GM19025 (cell line): ENCODE measurements around the gene NTM.
"Not testable (repeated sequence)": the region's sequence is repeated elsewhere in the genome, so short reads cannot be mapped to it uniquely, and the experiment has no call there.

Source experiments
- ATAC-seq: cut with Tn5 transposase; IDR thresholded peaks from one replicate; pipeline ENCODE4 v1.9.1; 2021; ENCODE audit warnings: mild to moderate bottlenecking, low read depth, moderate library complexity; ENCODE audit not compliant: unreplicated experiment

Gene NTM

DNA sequence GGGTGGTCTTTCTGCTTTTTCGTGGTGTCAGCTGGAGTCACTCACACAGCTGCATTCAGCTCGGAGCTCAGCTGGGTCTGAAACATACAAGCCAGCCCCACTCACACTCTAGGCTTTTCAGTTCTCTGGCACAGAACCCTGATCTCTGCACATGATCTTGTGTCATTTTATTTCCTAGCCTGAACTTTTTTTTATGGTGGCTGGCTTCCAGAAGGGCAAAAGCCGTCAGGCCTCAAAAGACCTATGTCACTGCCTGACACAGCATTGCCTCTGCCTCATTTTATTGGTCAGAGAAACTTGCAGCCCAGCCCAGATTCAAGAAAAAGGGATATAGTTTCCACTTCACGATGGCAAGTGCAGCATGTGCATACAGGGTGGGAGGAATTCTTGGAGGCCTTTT lies 117.8 kb downstream of the NTM start:
- no peak for ATAC-seq

DNA sequence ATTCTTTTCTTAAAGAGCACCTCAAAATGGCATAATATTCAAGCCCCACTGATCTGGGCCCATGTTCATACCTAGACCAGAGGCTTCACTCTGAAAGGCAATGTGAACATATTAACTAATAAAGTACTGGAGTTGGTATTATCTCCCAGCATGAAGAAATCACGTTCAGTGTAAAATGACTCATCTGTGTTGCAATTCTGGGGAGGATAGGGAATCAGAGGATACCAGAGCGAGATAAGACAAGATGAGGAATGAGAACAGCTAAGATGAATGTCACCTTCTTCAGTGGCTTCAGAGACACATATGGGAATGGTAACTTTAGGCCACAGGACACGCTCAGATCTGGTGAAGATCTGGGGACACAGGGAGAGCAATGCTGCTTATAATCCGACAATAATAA lies 121.1 kb downstream of the NTM start:
- ATAC-seq = no peak

DNA sequence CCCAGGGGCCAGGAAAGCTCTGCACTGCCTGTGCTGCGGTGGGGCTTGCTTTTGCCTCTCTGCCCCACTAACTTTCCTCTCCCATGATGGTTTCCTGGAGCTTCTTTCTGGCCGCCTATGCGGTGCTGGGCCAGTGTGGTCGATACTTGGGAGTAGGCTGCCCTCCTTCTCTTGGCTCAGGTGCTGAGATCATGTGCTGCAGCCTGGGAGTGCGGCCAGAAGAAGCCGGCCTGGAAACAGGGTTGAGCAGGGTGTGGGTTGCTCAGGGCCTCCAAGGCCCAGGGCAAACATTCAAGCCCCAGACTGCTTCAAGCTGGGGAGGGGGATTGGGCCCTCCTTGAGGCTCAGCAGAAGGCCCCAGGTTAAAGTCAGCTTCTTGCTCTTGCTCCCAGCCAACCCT lies 125.0 kb downstream of the NTM start:
- no peak for ATAC-seq

DNA sequence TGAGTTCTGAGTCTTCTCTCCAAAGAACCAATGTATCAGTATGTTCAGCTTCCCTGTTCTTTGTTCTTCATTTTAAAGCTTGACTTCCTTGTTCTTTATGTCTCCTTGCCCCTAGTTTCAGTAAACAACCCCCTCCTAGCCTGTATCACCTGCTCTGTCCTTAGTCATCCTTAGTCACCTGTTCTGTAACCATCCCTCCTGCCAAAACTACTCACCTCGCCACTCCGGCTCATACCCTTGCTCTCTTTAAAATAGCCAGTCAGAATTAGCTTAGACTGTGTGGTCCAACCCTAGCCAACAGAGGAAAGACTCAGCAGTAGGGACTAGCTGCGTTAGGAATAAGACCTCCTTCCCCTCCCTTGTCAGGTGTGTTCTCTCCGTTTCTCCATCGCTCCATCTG lies 127.3 kb downstream of the NTM start:
- ATAC-seq = not testable (repeated sequence)

DNA sequence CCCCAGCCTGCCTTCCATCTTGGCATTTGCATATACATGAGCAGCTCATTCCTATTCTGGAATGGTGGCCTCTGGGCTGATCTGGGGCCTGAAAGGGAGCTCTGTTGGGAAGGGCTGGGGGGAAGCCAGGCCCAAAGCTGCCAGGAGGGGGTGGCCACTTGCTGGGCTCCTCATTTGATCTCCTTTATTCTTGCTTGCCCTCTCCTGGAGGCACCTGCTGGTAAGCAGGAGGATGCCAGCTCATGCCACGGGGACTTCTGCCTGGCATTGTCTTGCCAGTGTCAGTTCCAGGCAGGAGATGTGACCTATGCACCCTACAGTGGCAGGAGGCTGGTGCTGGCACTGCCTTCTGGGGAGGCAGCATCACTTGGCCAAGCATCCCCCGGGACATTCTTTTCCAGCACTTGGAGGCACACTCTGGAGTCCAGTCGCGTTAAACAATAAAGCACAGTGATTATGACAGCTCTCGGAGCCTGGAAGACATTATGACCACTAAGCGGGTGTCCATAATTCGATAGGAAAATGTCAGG lies 128.3 kb downstream of the NTM start:
- no peak for ATAC-seq

DNA sequence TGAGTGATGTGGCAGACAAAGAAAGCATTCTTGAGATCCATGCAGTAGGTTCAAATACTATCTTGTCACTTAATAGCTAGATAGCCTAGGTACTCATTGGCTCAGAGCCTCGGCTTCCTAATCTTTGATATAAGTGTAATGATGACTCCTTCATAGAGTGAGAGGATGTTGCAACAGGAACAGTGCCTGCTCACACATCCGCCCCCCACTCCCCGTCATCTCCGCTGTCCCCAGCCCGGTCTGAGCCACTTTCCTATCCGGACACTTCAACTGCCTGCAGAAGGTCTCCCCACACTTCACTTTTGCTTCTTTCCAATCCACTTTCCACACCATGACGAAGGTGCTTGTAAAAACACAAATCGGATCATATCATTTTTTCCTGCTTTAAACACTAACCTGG lies 128.8 kb downstream of the NTM start:
- ATAC-seq = no peak

DNA sequence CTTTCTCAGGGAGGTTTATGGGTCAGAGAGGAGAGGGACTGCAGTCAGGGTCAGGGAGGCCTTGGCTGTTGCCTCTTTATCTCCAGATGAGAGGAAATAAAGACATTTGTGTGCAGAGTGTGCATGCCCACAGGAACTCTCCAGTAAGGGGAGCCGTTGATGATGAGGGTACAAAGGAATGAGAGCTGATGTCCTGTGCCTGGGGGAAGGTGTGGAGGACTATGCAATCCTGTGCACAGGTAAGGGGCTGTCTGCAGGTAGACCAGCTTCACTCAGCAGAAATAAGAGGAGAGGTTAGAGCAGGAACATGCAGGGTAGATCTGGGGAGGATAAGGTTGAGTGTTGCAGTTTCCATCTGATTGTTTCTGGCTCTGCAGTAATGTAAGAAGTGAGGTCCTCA lies 132.6 kb downstream of the NTM start:
- ATAC-seq = no peak

DNA sequence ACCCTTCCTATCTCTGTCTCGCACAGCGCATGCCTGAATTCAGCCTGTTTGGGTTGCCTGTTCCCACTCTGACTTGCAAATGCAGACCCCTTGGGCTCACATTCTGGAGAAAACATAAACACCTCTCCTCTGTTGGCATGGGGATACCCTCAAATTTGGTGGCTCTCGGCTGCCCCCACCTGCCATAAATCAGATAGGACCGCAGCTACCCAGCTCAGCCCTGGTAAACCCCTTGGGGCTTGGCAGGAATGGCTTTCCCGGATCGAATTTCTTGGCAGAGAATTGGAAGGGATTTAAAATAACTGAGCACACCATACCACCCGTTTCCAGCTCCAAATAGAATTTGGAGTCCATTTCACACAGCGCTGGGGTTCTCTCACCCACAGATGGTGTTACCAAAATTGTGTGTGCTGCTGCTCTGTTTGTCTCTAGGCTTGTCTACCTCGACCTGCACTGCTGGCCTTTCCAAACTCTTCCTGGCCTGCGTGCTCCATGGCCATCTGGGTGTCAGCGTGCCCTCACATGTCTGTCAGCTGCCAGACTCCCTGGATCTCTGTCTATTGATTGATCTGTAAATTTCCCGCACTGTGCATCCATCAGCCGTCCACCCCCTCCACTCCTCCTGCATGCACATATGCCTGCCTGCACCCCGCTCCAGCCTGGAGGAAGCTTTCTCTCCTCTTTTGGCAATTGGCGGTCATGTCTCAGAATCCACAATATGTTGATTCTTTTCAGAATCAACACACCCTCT lies 134.0 kb downstream of the NTM start:
- ATAC-seq = no peak

DNA sequence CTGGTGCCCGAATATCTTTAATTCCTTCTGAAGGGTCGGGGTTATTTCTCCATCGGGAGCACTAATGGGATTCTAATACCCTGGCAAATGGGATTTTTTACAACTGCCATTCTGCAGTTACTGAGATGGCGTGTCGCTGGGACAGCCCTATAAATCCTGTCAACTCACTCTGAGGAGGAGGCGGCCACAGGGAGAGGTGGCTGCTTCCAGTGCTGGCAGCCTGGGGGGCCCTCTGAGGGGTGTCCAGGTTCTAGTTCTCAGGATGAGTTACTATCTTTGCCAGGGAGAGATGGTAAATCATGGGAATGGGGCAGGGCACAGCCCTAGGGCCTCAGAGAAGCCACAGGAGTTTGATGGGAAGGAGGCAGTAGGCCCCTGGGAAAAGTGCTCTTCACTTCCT lies 135.9 kb downstream of the NTM start:
- ATAC-seq = no peak

DNA sequence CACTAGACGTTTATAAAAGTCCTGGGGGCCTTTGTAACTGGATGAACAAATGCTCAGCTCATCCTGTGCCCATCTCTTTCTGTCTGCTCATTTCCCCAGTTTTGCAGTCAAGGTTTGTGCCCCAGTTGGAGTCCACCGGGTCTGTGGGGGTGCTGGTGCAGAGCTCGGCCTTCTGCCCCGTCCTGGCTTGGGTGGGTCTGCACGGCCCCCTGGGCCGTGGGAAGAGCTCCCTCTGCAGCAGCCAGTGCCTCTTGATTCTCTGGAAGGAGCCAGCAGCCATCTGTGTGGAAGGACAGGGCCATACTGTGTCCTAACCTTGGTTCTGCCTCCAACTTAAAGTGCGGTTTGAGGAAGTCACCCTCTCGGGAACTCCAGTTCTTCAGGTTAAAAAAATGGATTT lies 140.2 kb downstream of the NTM start:
- ATAC-seq = no peak

DNA sequence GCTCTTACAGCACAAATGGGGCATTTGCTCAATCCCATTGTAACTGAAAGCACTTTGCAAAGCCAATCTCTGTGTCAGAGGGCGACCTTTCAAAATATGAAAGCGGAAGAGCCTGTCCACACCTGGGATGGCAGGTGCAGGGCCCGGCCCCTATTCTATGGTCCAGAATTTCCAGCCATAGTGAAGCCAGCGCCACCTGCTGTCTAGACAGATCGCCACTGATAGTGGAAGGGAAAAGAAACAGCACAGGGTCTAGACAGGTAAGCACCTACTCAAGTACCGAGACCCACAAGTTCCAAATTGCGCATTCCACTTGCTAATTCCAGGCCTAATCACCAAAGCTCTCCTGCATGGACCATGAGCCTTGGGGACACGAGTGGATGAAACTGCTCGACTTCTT lies 141.4 kb downstream of the NTM start:
- no peak for ATAC-seq

DNA sequence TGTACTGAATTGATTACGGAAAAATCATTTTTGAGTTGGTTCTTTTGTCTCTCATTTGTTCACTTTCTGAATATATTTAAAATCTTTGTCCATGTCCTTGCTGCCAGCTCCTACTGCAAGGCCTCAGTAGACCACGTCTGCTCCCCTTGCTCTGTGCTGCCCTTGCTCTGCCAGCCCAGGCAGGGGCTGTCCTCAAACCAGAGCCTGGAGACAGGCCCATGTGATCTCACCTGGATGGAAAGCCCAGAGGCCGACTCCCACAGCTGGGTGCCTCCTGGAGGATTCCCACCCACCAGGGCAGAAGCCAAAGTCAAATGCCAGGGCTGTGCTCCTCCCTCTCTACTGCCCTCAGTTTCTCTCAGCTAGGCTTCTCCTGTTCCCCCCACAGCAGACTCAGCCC lies 141.8 kb downstream of the NTM start:
- ATAC-seq = no peak

DNA sequence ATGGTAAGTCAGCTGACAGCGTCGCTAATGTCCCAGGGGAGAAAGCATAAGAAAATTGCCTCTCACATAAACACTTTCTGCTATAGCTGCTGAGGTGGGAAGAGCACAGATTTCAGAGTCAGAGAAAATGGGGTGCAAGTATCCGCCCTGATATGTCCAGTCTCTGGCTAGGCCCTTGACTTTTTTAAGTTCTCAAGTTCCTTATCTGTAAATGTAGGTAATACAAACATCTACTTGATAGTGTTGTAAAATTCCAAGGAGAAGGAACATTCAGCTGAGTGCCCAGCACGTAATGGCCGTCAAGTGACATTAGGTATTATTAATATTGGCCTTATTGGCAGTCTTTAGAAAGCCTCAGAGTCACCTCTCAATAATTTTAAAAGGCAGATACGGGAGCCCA lies 143.6 kb downstream of the NTM start:
- ATAC-seq = no peak

DNA sequence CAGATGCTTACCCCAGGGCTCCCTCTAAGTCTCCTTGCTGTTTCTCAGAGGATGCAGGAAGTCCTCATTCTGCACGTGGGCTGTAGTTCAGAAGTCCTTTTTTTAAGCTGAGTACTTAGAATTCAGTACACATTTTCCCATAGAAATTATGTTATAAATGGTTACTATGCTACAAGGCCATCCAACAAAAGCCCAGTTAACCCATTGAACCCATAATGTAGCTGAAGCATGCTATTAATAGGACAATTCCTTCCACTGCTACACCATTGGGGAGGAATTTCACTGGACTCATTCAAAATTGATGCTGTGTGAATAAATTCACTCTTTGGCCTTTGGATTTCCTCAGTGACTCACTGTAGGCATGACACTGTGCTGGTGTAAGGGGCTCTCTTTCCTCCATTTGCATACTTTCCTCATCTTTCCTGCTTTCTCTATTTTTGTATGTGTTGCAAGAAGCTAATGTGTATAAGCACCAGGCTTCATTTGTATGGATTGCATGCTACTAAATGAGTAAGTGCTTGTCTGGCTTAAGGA lies 148.0 kb downstream of the NTM start:
- ATAC-seq = no peak

DNA sequence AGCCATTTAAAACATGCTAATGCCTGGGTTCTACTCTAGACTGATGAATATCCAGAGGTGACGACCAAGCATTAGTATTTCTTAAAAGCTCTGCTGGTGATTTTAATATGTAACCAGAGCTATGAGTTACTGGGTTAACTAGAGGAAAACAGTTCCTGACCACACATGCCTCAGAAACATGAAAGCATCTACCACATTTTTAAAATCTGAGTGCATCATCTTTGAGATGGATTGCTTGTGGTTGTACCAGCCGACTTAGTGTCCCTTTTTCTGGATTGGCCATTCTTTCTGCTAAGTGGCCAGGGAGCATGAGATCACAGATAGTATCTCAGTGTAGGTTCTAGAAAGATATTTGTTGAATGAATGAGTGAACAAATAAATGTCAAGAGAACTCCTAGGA lies 152.4 kb downstream of the NTM start:
- no peak for ATAC-seq

DNA sequence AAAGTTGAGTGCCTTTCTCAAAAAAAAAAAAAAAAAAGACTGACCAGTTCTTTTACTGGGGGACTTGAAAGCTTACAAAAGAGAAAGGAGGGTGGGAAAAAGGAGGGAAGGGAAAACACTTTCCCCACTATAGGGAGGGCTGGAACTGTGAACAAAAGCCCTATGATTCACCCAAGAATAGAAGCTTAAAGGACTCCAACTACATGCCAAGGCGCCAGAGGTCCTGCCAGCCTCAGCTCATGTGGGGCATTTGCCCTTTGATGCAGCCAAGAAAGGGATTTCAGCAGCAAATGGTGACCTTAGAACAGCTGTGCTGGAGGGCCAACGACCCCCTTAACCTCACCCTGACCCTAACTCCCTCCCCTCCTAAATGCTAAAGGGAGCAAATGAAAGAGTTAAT lies 160.0 kb downstream of the NTM start:
- no peak for ATAC-seq

DNA sequence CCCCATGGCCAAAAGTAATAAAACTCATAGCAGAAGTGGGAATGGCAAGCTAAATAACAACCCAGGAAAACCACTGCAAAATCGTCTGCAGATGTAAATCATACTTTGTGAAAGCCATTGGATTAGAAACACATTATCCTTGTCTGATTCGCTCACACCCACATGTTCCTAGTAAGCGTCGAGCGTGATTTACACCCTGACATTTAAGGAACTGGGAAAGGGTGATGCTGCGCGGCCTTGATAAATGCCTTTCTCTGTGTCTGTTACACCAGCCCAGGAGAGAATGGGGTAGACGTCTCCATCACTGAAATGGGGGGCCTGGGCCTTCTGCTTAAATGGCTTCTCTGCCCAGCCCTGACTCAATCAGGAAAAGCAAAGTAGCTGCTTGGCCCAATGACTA lies 162.7 kb downstream of the NTM start:
- ATAC-seq = no peak

DNA sequence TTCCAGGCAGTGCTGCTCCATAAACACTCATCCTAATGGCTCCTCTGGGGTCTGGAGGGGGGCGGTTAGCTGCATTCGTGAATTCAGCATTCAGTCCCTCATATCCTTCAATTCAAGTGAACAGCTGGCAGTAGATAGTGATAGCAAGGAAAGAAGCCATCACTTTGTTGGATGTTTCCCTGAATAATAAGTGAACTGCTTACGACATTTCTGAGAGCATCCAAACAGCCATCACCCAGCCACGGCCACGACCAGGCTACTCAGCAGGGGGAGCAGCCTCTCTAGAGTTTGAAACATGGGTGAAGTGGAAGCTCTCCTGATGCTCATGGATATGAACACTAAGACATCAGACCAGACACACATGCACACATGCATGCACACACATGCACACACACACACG lies 163.6 kb downstream of the NTM start:
- no peak for ATAC-seq

DNA sequence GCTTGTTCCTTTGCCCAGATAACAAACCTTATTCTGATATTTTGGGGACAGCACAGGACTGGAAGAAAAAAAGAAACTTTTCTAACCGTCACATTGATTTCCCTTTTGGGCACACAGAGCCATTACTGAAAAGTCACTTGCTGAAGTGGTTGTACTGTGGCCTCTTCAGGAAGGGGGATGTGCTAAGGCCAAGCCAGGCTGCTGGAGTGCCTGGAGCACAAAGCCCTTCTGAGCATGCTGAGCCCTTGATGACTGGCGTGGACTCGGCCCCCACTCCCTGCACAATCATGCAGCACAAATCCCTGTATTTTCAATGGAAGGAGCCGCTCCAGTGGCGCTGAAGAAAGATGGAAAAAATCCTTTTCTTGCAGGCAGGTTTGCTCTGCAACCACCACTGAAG lies 164.2 kb downstream of the NTM start:
- ATAC-seq = no peak

DNA sequence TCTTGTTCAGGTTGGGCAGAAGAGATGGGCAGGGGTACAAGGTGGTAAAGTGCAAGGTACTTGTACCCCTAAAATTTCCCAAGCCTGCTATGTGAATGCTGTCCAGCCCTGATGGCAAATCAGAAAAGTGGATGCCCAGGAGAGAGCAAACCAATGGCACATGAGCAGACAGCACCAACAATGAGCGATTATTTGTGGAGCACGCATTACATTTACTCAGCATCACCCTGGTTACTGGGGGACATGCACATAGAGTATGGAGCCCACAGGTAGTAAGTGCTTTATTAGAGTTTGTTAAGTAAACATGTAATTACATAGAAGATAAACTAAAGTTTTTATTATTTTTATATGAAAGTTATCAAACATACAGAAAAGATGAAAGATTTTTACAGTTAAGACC lies 165.7 kb downstream of the NTM start:
- ATAC-seq = no peak

DNA sequence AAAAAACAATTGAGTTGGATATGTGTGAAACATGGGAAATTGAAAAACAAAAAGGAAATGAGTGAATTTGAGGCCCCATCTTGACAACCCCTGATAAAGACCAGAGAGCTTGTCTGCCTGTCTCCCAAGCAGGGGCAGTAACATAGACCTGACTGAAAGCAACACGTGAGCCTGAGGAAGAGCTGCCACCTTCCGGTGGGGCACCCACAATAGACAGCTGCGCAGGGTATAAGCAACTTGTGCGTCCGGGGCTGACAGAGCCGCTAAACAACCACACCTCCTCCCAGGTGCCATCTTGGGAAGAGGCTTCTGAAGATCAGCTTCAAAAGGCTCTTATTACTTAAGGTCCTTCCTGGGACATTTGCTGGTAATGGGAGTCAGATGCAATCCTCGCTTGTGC lies 166.8 kb downstream of the NTM start:
- no peak for ATAC-seq

DNA sequence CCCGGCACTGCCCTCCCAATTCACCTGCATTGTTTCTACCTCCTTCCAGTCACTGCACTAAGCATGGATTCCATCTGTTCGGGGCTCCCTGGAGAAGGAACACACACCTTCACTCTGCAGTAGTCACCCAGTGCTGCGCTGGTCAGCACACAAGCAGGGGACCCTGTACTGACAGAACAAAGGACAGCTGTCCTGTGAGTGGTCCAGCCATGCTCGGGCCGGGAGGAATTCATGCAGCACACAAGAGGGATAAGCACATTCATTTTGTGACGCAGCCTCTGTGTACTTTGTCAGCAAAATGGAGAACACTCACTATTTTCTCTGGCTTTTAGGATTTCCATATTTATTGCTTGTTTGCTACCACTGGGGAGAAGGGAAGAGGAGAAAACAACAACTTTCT lies 167.3 kb downstream of the NTM start:
- ATAC-seq = no peak

DNA sequence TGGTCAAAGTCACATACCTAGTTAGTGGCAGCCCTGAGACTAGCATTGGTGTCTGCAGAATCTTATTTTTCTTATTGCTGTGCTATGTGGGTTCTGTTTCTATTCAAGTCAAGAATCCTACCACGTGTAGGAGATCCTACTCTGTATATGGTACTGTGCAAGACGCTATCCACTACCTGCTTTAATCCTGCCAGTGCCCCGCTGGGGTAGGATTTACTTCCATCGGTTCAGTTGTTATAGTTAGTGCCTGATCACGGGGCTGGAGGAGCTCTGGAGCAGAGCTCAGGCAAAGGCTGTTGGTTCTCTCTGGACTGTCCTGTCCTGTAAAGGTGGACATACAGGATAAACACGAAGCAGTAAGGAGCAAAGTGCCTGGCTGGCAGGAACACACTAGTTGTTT lies 167.9 kb downstream of the NTM start:
- no peak for ATAC-seq
